ENCODE results near the gene HHAT. TPM values are rescaled to one million over a fixed set of nuclear protein-coding genes. Genes with fewer than 3 reads are reported as not detected.

Gene HHAT
- total and polyA plus RNA-seq, 2 of the 13 experiments (the other 11 are each of a cell fraction or from before 2014, with no cell fraction given), result 2.6 to 4.9 TPM

- TF ChIP-seq, protein P1, sequence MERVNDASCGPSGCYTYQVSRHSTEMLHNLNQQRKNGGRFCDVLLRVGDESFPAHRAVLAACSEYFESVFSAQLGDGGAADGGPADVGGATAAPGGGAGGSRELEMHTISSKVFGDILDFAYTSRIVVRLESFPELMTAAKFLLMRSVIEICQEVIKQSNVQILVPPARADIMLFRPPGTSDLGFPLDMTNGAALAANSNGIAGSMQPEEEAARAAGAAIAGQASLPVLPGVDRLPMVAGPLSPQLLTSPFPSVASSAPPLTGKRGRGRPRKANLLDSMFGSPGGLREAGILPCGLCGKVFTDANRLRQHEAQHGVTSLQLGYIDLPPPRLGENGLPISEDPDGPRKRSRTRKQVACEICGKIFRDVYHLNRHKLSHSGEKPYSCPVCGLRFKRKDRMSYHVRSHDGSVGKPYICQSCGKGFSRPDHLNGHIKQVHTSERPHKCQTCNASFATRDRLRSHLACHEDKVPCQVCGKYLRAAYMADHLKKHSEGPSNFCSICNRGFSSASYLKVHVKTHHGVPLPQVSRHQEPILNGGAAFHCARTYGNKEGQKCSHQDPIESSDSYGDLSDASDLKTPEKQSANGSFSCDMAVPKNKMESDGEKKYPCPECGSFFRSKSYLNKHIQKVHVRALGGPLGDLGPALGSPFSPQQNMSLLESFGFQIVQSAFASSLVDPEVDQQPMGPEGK (CRISPR knock-in tag; IDR thresholded peaks at IDR 0.05), result no peak; the same call in 1 of the 2 replicates
- TF ChIP-seq, protein P2, sequence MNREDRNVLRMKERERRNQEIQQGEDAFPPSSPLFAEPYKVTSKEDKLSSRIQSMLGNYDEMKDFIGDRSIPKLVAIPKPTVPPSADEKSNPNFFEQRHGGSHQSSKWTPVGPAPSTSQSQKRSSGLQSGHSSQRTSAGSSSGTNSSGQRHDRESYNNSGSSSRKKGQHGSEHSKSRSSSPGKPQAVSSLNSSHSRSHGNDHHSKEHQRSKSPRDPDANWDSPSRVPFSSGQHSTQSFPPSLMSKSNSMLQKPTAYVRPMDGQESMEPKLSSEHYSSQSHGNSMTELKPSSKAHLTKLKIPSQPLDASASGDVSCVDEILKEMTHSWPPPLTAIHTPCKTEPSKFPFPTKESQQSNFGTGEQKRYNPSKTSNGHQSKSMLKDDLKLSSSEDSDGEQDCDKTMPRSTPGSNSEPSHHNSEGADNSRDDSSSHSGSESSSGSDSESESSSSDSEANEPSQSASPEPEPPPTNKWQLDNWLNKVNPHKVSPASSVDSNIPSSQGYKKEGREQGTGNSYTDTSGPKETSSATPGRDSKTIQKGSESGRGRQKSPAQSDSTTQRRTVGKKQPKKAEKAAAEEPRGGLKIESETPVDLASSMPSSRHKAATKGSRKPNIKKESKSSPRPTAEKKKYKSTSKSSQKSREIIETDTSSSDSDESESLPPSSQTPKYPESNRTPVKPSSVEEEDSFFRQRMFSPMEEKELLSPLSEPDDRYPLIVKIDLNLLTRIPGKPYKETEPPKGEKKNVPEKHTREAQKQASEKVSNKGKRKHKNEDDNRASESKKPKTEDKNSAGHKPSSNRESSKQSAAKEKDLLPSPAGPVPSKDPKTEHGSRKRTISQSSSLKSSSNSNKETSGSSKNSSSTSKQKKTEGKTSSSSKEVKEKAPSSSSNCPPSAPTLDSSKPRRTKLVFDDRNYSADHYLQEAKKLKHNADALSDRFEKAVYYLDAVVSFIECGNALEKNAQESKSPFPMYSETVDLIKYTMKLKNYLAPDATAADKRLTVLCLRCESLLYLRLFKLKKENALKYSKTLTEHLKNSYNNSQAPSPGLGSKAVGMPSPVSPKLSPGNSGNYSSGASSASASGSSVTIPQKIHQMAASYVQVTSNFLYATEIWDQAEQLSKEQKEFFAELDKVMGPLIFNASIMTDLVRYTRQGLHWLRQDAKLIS (CRISPR knock-in tag; IDR thresholded peaks at IDR 0.05), result peak; percentile 37; the same call in 1 of the 2 replicates
- TF ChIP-seq SMAD3 (CRISPR knock-in tag; IDR thresholded peaks at IDR 0.05) (peak; percentile 69; the same call in 1 of the 2 replicates), ZNF572 (CRISPR knock-in tag; IDR thresholded peaks at IDR 0.05) (no peak), KLF11 (CRISPR knock-in tag; IDR thresholded peaks at IDR 0.05) (peak; percentile 22; the same call in 1 of the 2 replicates), EP300 (IDR thresholded peaks at IDR 0.05; ENCODE audit: low read depth in 2 of 2, low read length in 2 of 2) (peak; percentile 83 to 91), EP300 (CRISPR knock-in tag; IDR thresholded peaks at IDR 0.05; ENCODE audit: borderline replicate concordance) (peak; percentile 68), DPF2 (CRISPR knock-in tag; IDR thresholded peaks at IDR 0.05; ENCODE audit: borderline replicate concordance, low read depth) (peak; percentile 81; the same call in 1 of the 2 replicates), ZSCAN31 (CRISPR knock-in tag; IDR thresholded peaks at IDR 0.05; ENCODE audit: low read depth) (peak; percentile 46; the same call in 1 of the 2 replicates), SNAPC2 (CRISPR knock-in tag; IDR thresholded peaks at IDR 0.05) (peak; percentile 100), PHF8 (CRISPR knock-in tag; IDR thresholded peaks at IDR 0.05) (peak; percentile 33; the same call in 1 of the 2 replicates), NR2F1 (CRISPR knock-in tag; IDR thresholded peaks at IDR 0.05) (peak; percentile 60 to 94; a peak in 3 of 4 replicates), POGZ (CRISPR knock-in tag; IDR thresholded peaks at IDR 0.05) (peak; percentile 39; the same call in 1 of the 2 replicates), KDM6A (CRISPR knock-in tag; IDR thresholded peaks at IDR 0.05; ENCODE audit: low read depth) (peak; percentile 66), ZNF644 (CRISPR knock-in tag; IDR thresholded peaks at IDR 0.05; ENCODE audit: low read depth) (peak; percentile 56; the same call in 1 of the 2 replicates), TEAD3 (CRISPR knock-in tag; optimal IDR thresholded peaks at IDR 0.05; ENCODE audit: borderline replicate concordance) (peak; percentile 77), TOPORS (CRISPR knock-in tag; IDR thresholded peaks at IDR 0.05) (no peak), CBX1 (IDR thresholded peaks at IDR 0.05; ENCODE audit: low read depth) (peak; percentile 47), FOSL2 (CRISPR knock-in tag; IDR thresholded peaks at IDR 0.05) (peak; percentile 95), POLR2AphosphoS5 (IDR thresholded peaks at IDR 0.05; ENCODE audit: low read depth, low read length) (peak; percentile 99)
- TF ChIP-seq, protein P3, sequence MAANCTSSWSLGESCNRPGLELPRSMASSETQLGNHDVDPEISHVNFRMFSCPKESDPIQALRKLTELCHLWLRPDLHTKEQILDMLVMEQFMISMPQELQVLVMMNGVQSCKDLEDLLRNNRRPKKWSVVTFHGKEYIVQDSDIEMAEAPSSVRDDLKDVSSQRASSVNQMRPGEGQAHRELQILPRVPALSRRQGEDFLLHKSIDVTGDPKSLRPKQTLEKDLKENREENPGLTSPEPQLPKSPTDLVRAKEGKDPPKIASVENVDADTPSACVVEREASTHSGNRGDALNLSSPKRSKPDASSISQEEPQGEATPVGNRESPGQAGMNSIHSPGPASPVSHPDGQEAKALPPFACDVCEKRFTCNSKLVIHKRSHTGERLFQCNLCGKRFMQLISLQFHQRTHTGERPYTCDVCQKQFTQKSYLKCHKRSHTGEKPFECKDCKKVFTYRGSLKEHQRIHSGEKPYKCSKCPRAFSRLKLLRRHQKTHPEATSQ (CRISPR knock-in tag; IDR thresholded peaks at IDR 0.05; ENCODE audit: borderline replicate concordance), result peak; percentile 72; the same call in 1 of the 2 replicates
- TF ChIP-seq, protein P4, sequence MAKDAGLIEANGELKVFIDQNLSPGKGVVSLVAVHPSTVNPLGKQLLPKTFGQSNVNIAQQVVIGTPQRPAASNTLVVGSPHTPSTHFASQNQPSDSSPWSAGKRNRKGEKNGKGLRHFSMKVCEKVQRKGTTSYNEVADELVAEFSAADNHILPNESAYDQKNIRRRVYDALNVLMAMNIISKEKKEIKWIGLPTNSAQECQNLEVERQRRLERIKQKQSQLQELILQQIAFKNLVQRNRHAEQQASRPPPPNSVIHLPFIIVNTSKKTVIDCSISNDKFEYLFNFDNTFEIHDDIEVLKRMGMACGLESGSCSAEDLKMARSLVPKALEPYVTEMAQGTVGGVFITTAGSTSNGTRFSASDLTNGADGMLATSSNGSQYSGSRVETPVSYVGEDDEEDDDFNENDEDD (CRISPR knock-in tag; IDR thresholded peaks at IDR 0.05; ENCODE audit: borderline replicate concordance), result no peak
Measured at GRCh38 chr1:210373878-210374599, 45.3 kb downstream of the HHAT start (continued).
